GM10847 (cell line): ENCODE measurements around the gene WDR91.

ENCODE experiments used
- POLR2A ChIP-seq: IDR thresholded peaks from 2 replicates; pipeline ENCODE4 v1.6.1; 2011; ENCODE audit not compliant: insufficient read length; ENCODE audit errors: extremely low read depth

The WDR91 gene

DNA sequence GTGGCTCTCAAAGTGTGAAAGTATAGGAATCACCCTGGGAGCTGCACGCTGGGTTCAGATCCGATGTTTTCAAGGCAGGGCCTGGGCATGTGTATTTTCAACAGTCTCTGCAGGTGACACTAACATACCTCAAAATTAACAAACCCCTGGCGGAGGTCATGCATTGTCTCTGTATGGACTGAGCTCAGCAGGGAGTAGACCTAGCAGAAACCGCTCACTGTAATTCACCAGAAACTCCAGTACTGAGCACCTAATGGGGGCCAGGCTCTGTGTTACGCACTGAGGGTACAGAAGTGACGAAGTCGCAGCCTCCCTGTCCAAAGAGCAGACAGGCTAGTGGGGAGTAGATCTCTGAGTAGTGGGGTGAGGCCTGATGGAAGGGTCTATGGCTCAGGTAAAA is 27.9 kb upstream of the WDR91 start:
- no peak for TF ChIP-seq POLR2A

DNA sequence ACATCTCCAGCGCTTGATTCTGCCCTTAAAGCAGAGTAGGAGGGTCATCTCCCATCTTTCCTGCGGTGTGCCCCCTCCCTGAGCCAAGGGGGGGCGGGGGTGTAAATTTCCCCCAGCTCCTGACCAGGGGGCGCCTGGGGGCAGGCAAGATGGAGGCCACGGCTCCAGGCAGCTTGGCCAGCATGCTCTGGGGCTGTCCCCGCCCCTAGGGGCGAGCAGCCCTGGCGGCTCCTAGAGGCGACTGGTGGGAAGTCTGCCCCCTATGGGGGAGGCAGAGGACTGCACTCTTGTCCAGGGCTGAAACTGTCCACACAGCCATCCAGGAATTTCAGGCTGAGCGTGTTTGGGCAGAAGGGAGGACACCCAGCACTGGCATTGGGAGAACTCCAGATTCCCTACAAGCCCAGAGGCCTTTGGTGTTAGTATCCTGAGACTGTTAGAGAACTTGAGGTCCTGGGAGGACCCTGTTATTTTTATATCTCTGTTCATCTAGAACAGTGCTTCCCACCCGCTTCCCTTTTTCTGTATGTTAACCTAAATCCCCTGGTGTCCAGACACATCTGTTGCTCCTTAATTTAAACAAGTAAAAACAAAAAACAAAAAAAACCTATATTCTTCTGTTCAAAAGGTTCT is 26.9 kb upstream of the WDR91 start:
- no peak for TF ChIP-seq POLR2A

DNA sequence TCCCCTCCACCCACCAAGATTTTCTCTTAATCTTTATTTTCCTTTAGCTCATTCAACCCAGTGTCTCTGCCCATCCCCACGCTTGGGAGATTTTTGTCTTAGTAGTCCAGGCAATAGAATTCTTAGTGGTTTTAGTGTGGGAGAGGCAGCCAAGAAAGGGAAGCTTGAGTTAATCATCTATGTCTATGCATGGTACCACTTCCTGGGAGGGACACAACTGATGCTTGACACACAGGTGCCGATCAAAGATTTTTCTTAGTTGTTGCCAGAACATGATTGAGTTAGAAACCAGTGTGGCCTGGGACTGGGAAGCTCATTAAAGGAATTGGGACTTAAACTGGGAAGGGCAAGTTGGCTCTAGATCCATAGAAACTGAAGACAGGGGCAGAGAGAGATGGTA is 25.4 kb upstream of the WDR91 start:
- TF ChIP-seq POLR2A = no peak

DNA sequence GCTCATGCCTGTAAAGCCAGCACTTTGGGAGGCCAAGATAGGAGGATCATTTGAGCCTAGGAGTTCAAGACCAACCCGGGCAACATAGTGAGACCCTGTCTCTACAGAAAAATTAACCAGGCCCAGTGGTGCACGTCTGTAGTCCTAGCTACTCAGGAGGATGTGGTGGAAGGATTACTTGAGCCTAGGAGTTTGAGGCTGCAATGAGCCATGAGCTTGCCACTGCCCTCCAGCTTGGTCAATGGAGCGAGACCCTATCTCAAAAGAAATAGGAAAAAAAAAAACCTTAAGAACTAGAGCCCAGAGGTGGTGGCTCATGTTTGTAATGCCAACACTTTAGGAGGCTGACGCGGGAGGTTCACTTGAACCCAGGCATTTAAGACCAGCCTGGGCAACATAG is 24.5 kb upstream of the WDR91 start:
- no peak for TF ChIP-seq POLR2A

DNA sequence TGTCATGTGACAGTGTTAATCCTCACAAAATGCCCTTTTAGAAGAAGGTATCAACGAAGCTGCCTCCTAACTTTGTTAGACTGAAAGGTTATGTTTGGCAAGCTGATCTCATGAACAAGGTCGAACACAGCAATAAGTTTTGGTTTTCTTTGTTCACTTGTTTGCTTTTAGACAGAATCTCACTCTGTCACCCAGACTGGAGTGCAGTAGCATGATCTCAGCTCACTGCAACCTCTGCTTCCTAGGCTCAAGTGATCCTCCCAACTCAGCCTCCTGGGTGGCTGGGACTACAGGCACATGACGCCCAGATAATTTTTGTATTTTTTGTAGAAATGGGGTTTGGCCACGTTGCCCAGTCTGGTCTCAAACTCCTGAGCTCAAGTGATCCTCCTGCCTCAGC is 23.4 kb upstream of the WDR91 start:
- no peak for TF ChIP-seq POLR2A

DNA sequence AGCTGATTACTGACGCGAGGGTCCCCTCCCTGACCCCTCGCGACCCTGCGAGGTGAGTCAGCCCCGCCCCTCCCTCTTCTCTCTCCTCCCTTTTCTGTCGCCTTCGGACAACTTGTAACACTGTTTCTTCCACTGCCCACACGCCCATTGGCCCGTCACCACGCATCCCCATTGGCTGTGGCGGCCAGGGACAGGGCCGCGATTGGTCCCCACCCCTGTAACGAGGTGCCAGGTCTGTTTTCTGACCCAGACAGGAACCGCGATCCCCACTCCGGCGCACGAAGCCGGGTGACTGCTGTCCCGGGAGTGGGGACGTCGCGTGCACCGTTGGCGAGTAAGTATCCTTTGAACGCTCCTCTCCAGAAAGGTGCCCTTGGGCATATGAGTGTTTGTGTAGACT is 22.2 kb upstream of the WDR91 start, which contains the start of gene STRA8:
Gene STRA8, plus strand, starts transcription at position 269 of the 400 bp plus-strand sequence. CDS start 6,687 bp downstream, outside the sequence.
- TF ChIP-seq POLR2A = no peak

DNA sequence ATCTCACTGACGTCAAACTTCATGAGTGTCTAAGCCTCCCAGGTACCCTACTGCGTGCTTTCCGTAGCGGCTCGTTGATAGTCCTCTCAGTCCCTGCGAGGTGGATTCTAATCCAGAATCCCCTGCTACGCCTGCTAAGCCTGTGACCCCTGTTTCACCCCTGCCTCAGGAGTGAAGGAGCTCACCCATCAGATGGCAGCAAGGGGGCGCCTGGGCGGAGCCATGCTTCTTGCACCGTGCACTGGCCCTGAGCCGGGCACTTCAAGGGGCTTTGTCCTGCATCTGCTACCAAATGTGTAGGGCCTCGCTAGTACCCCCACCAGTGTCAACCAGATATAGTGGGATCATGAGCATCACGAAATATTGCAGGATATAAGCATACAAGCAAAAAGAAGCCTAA is 21.4 kb upstream of the WDR91 start:
- TF ChIP-seq POLR2A = no peak

DNA sequence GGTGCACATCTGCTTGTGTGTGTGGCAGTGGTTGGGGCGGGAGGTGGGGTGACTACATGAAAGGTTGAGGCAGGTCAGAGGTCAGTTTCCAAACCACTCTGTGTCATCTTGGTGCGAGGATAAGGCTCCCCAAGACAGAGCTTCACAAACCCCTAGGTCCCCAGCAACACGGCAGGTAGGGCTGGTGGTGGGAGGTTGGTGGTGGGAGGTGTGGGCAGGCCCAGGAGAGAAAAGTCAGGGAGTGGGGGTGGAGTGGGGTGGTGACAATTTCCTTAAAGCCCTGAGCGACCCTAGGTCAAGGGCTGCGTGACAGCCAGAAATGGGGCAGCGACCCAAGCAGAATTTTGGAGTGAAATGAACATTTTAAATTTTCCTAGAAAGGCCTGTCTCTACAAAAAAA is 20.8 kb upstream of the WDR91 start:
- TF ChIP-seq POLR2A = no peak

DNA sequence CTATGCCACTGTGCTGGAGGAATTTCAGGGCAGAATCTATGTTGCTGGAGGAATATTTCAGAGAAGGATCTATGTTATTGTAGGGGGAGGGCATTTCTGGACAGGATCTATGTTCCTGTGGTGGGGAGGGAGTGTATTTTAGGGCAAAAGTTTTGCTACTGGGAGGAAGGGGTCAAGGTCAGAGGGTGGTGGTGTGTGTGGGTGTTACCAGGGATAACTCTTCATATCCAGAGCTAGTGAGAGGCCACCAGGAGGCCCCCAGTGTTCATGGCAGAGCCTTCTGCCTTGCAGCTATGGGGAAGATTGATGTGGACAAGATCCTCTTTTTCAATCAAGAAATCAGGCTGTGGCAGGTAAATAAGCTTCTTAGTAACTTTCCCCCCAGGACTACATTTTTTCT is 20.4 kb upstream of the WDR91 start:
- no peak for TF ChIP-seq POLR2A

DNA sequence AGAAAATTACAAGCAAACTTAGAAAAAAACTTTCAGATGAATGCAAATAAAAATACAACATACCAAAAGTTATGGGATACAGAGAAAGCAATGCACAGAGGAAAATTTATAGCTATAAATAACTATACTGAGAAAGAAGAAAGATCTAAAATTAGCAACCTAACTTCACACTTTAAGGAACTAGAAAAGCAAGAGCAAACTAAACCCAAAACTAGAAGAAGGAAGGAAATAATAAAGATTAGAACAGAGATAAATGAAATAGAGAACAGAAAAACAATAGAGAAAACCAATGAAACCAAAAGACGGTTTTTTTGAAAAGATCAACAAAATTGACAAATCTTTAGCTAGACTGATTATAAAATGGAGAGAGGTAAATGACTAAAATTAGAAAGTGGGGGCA is 12.7 kb upstream of the WDR91 start:
- no peak for TF ChIP-seq POLR2A

DNA sequence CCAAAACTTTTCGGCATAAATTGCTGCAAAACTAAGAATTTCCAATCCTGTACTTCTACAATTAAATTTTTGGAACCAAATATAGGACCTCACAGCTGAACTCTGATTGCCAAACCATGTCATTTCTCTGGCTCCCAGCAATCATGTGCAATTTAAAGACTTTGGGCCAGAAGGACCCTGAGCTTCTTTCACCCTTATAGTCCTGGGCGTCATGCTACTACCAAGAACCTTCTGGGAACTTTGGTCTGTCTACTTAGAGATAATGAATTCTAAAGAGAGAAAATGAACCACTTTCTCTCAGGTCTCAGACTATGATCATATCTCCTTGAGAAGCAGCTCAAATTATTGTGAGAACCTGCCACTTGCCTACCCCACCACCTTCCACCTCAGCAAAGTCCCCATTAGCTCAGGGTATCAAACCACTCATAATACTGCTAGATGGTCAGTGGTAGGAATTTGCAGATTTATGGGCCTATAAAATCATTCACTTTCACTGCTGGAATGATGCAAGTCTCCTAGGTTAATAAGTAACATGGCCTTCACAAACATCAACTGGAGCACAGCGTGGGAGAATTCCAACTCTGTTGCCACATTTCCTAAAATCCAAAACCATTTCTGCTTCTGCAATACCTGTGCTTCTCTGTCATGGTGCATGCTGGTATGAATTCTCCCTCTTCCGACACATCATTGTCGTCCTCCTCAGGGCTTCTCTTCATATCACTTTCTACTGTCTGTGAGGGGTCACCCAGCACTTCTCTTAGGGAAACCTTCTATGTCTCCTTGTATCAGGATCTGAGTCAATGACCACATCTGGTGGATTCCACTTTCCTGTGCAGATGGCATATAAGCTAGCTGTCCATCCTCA is 6.6 kb upstream of the WDR91 start:
- no peak for TF ChIP-seq POLR2A

DNA sequence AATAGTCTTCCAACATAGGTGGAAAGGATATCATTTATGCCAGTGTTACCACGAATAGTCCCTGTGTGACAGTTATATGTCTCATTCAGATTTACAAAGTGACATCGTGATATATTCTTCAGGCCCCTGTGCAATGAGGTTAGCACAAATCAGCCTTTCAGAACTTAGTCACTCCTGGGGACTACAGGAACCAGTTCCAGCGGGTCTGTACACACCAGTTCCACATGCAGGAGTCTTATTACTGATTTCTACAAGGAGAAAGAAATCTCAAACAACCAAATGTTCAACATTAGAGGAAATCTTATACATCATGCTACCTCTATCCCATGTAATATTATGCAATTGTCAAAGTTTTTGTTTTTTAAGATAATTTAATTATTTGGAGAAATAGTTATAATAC is 4.4 kb upstream of the WDR91 start:
- no peak for TF ChIP-seq POLR2A

DNA sequence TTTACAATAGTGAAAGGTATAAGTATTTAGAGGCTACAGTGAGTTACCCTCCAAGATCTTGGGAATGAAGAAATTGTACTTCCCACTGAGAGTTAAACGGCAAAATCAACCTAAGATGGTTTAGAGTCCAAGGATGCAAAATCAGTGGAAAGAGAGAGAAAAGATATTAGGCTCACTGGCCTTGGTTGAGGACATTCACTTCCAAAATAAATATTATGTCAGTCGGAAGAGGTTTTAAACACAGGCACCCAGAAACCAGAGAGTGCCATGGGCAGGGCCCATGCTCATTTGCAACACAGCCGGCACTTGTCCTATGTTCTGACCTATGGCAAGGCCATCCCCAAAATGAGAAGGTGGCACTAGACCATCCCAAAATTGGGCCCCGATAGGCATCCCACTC is 3.9 kb upstream of the WDR91 start:
- TF ChIP-seq POLR2A = no peak

DNA sequence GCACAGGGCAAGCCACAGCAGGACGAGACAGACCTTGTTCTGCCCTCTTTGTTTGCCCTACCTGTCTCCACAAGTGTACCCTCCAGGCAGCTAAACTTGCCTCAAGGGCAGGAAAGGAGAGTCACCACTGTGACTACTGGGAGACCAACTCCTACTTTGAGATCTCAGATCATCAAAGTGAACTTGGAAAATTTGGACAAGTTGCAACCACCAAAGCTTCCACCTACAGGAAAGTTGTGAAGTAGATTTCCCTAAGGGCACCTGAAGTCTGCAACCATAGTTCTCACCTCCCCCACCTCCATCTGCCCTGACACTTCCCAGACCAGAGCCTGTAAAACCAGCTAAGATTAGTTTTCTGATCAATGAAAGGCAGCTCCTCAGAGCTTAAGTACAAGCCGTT is 2.5 kb upstream of the WDR91 start:
- no peak for TF ChIP-seq POLR2A

DNA sequence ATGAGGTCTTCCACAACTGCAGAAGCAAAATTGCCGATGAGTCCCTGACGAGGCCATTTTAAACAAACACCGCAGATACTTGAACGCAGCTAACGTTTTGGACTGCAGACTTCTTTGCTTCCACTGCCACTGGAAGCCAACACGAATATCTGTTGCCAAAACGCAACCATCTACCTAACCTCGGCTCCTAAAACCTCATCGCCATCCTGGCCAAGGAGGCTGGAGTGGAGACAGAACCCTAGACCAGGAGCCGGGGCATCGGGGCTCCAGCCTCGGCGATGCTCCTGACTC is 493 bp downstream of the WDR91 start:
- no peak for TF ChIP-seq POLR2A

DNA sequence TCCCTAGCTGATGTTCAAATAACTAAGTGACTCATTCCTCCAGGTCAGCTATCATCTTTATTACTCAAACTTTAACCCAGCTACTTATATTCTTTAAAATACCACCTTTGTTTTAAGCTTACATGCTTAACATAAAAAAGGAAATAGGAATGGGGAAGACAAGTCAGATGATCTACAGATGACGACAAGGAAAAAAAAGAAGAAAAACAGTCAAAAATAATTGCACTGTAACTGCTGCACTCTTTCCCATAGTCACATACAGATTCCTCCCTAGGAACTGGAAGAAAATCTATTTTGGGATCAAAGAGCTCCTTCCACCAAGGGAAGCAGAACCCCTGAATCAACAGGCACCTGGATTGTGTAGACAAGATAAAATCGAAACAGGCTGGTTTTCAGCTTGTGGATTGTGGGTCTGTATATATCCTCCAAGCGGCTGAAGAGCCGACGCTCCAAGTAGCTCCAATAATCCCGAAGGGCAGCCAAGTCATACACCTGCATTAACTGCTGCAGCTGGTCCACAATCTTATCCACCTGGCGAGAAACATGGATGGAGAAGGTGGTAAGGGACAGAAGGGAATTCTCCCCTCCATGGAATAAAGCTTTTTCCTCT is 2.0 kb downstream of the WDR91 start:
- TF ChIP-seq POLR2A = no peak
